Ishikawa (cell line): ENCODE results near the gene PSMA3.

Experiments
- CEBPB ChIP-seq: IDR thresholded peaks from 2 replicates; pipeline ENCODE4 v1.6.1; 2012
- CREB1 ChIP-seq: IDR thresholded peaks from 2 replicates; pipeline ENCODE4 v1.6.1; 2012; ENCODE audit warnings: low read depth
- EGR1 ChIP-seq: IDR thresholded peaks from 2 replicates; pipeline ENCODE4 v1.6.1; 2012
- EP300 ChIP-seq: IDR thresholded peaks from 2 replicates; pipeline ENCODE4 v1.6.1; 2012; ENCODE audit warnings: borderline replicate concordance
- FOXM1 ChIP-seq: IDR thresholded peaks from 2 replicates; pipeline ENCODE4 v1.6.1; 2012; ENCODE audit warnings: low read depth, borderline replicate concordance
- MAX ChIP-seq: IDR thresholded peaks from 2 replicates; pipeline ENCODE4 v1.6.1; 2012
- NFIC ChIP-seq: IDR thresholded peaks from 2 replicates; pipeline ENCODE4 v1.6.1; 2012
- RAD21 ChIP-seq: IDR thresholded peaks from 2 replicates; pipeline ENCODE4 v1.6.1; 2012; ENCODE audit warnings: low read depth
- REST ChIP-seq: IDR thresholded peaks from 2 replicates; pipeline ENCODE4 v1.6.1; 2012; ENCODE audit warnings: low read depth, mild to moderate bottlenecking
- TAF1 ChIP-seq: IDR thresholded peaks from 2 replicates; pipeline ENCODE4 v1.6.1; 2012; ENCODE audit warnings: low read depth, mild to moderate bottlenecking
- TCF12 ChIP-seq: IDR thresholded peaks from 2 replicates; pipeline ENCODE4 v1.6.1; 2012; ENCODE audit warnings: low read depth
- TEAD4 ChIP-seq: IDR thresholded peaks from 2 replicates; pipeline ENCODE4 v1.6.1; 2012
- USF1 ChIP-seq: IDR thresholded peaks from 2 replicates; pipeline ENCODE4 v1.6.1; 2012
- YY1 ChIP-seq: IDR thresholded peaks from 2 replicates; pipeline ENCODE4 v1.6.1; 2012; ENCODE audit warnings: low read depth
- ZBTB7A ChIP-seq: IDR thresholded peaks from 2 replicates; pipeline ENCODE4 v1.6.1; 2012; ENCODE audit warnings: low read depth

PSMA3 gene

DNA sequence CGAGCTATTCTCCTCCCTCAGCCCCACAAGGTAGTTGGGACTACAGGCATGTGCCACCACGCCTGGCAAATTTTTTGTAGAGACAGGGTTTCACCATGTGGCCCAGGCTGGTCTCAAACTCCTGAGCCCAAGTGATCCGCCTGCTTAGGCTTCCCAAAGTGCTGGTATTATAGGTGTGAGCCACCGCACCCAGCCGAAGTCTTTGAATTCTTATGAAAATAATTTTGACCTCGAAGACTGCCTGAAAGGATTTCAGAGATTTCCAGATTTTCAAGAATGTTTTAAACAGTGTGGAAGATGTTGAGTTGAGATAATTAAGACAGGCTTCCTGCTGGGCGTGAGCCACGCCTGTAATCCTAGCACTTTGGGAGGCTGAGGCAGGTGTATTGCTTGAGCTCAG, 5.0 kb downstream of the PSMA3 start:
- no peak for TF ChIP-seq RAD21
- TF ChIP-seq TAF1, result no peak
- TF ChIP-seq MAX, result no peak
- no peak for TF ChIP-seq CREB1

DNA sequence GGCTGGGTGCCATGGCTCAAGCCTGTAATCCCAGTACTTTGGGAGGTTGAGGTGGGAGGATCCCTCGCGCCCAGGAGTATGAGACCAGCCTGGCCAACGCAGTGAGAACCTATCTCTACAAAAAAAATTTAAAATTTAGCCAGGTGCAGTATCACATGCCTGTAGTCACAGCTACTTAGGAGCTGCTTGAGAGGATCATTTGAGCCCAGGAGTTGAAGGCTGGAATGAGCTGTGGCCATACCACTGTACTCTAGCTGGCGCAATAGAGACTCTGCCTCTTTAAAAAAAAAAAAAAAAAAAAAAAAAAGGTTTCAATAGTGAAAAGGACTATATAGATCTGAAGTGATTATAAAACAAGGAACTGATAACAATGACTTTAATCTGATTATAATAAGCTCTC, 13.5 kb downstream of the PSMA3 start:
- no peak for TF ChIP-seq TAF1
- no peak for TF ChIP-seq NFIC
- no peak for TF ChIP-seq RAD21
- no peak for TF ChIP-seq TEAD4
- no peak for TF ChIP-seq USF1
- TF ChIP-seq CEBPB, result no peak
- TF ChIP-seq CREB1, result no peak
- no peak for TF ChIP-seq MAX
- TF ChIP-seq TCF12, result no peak
- TF ChIP-seq ZBTB7A, result no peak
- TF ChIP-seq EP300, result no peak
- TF ChIP-seq EGR1, result no peak
- TF ChIP-seq FOXM1, result no peak
- no peak for TF ChIP-seq YY1

DNA sequence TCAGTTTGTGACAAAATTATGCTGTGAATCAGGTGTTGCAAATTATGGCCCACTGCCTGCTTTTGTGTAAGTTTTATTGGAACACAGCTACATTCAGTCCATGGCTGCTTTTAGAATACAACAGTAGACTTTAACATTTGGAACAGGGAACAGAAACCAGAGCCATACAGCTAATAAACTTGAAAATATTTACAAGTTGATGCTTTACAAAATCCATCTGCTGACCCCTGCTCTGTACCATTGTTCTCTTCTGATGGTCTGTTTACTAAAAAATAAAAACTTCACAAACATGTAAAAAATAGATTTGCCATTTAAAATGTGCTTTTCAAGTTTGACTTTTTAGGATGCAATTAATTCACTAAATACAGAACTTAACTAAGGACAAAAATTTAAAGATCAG, 20.8 kb downstream of the PSMA3 start:
- TF ChIP-seq RAD21 (no peak), YY1 (no peak), MAX (no peak), FOXM1 (no peak), EGR1 (no peak), USF1 (no peak), TCF12 (no peak), CREB1 (no peak), ZBTB7A (no peak), NFIC (no peak), REST (no peak), TAF1 (no peak), CEBPB (no peak), TEAD4 (no peak), EP300 (no peak)

GRCh38 chr14:58270628-58271027, 26.0 kb downstream of the PSMA3 start:
- TF ChIP-seq CEBPB (no peak), EGR1 (no peak), EP300 (no peak), TAF1 (no peak), TEAD4 (no peak), REST (no peak), NFIC (no peak), YY1 (no peak), FOXM1 (no peak), CREB1 (no peak), MAX (no peak), USF1 (no peak), ZBTB7A (no peak), RAD21 (no peak), TCF12 (no peak)

DNA sequence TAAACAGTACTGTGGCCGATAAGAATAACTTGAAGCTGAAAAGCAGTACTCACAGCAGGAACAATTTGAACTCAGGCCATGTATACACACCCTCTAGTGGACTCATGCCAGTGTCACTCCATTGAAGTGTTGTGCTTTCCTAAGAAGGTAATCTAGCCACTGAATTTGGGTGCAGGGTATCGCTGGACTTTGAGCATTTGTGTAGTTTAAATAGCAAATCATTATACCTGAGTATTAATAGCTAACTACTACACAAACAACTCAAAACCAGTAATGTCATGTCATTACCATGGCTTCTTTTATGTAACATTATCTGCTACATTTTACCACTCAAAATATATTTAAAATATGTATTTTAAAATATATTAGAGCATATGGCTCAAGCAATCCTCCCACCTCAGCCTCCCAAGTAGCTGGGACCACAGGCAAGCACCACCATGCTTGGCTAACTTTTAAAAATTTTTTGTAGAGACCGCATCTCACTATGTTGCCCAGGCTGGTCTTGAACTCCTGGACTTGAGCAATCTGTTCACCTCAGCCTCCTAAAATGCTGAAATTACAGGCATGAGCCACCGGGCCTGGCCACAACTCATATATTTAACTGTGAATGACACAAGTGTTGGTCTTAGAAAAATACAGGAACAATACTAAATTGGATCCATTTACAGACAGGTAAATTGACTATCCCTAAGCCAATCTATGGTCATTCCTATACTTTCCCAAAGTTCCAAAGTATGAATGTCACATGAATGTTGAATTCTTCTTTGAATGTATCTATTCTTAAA, 28.1 kb downstream of the PSMA3 start:
- TF ChIP-seq CREB1 (no peak), TEAD4 (no peak), MAX (no peak), TAF1 (no peak), FOXM1 (no peak), CEBPB (no peak), EP300 (no peak), YY1 (no peak), ZBTB7A (no peak)
